Duodenal mucosa (tissue), 2 donors: ENCODE results near the gene SYNGAP1.

Experiments used
- H3K27ac ChIP-seq: one replicate; pipeline ENCODE4 v1.7.0; 2013; ENCODE audit warnings: low read depth, low read length
- H3K27me3 ChIP-seq, 2 donors: one replicate each; pipeline ENCODE4 v1.7.0; 2013; ENCODE audit warnings: low read length in 2 of 2, control low read depth in 1 of 2; ENCODE audit not compliant: insufficient read depth in 2 of 2, control insufficient read depth in 1 of 2
- H3K36me3 ChIP-seq, 2 donors: one replicate each; pipeline ENCODE4 v1.7.0; 2013; ENCODE audit warnings: low read length in 2 of 2, control low read depth in 1 of 2; ENCODE audit not compliant: insufficient read depth in 2 of 2, control insufficient read depth in 1 of 2
- H3K4me1 ChIP-seq, 2 donors: one replicate each; pipeline ENCODE4 v1.7.0; 2013; ENCODE audit warnings: low read length in 2 of 2, control low read depth in 1 of 2; ENCODE audit not compliant: insufficient read depth in 2 of 2, control insufficient read depth in 1 of 2
- H3K4me3 ChIP-seq, 2 donors: one replicate each; pipeline ENCODE4 v1.7.0; 2013; ENCODE audit warnings: low read length in 2 of 2, low read depth in 1 of 2
- H3K9ac ChIP-seq, 2 donors: one replicate each; pipeline ENCODE4 v1.7.0; 2013; ENCODE audit warnings: low read length in 2 of 2, low read depth in 1 of 2
- H3K9me3 ChIP-seq, 2 donors: one replicate each; pipeline ENCODE4 v1.7.0; 2013; ENCODE audit warnings: low read length in 2 of 2, control low read depth in 1 of 2; ENCODE audit not compliant: control insufficient read depth in 1 of 2

Gene SYNGAP1

GRCh38 chr6:33450434-33450833 lies 30.6 kb downstream of the SYNGAP1 start:
- Histone ChIP-seq H3K4me3 (no peak overlapping the region), H3K9ac (no peak overlapping the region), H3K9me3 (no peaks in the 10 kb centered on the region), H3K27ac (no peak overlapping the region), H3K27me3 (no peaks in the 10 kb centered on the region), H3K4me1 (peaks cover 6 to 9% of the 10 kb centered on the region in 2 donors), H3K36me3 (peaks cover 4 to 11% of the 10 kb centered on the region in 2 donors)

- Histone ChIP-seq H3K9me3 (no peaks in the 10 kb centered on the region), H3K27me3 (no peaks in the 10 kb centered on the region), H3K9ac (no peak overlapping the region), H3K27ac (no peak overlapping the region), H3K4me1 (peaks cover 6 to 12% of the 10 kb centered on the region in 2 donors), H3K36me3 (peaks cover 11 to 14% of the 10 kb centered on the region in 2 donors), H3K4me3 (no peak overlapping the region)
These were observed 31.7 kb downstream of the SYNGAP1 start for GRCh38 chr6:33451606-33452005.

- Histone ChIP-seq H3K27me3 (no peaks in the 10 kb centered on the region), H3K9me3 (no peaks in the 10 kb centered on the region), H3K27ac (no peak overlapping the region), H3K9ac (no peak overlapping the region), H3K36me3 (peaks cover 10 to 11% of the 10 kb centered on the region in 2 donors), H3K4me1 (peaks cover 6 to 12% of the 10 kb centered on the region in 2 donors), H3K4me3 (no peak overlapping the region)
These were observed 32.6 kb downstream of the SYNGAP1 start for GRCh38 chr6:33452496-33452895.

- Histone ChIP-seq H3K4me3 (peak overlapping the region; percentile 90 to 98), H3K27ac (peak overlapping the region; percentile 23), H3K4me1 (peaks cover 6 to 12% of the 10 kb centered on the region in 2 donors), H3K9me3 (no peaks in the 10 kb centered on the region), H3K36me3 (peaks cover 5 to 11% of the 10 kb centered on the region in 2 donors), H3K27me3 (no peaks in the 10 kb centered on the region), H3K9ac (peak overlapping the region; percentile 89 to 92)
These were observed 33.6 kb downstream of the SYNGAP1 start for GRCh38 chr6:33453393-33454008.

GRCh38 chr6:33454009-33454946 lies 34.4 kb downstream of the SYNGAP1 start, which contains the start of gene ZBTB9:
TSS of gene ZBTB9 (plus strand) at chr6:33454576. CDS start at chr6:33455101, 525 bp downstream.
- H3K9ac ChIP-seq, result peak within 1 kb of the TSS; percentile 89 to 92
- peak within 1 kb of the TSS; percentile 23 for H3K27ac ChIP-seq
- no peaks in the 10 kb centered on the region for H3K27me3 ChIP-seq
- peaks cover 5 to 7% of the 10 kb centered on the region in 2 donors for H3K36me3 ChIP-seq
- no peaks in the 10 kb centered on the region for H3K9me3 ChIP-seq
- peaks cover 6 to 12% of the 10 kb centered on the region in 2 donors for H3K4me1 ChIP-seq
- peak within 1 kb of the TSS; percentile 90 to 98 for H3K4me3 ChIP-seq

- H3K9ac ChIP-seq, result peak overlapping the region; percentile 62 to 91
- peaks cover 5 to 7% of the 10 kb centered on the region in 2 donors for H3K36me3 ChIP-seq
- peak overlapping the region; percentile 90 to 98 for H3K4me3 ChIP-seq
- no peak overlapping the region for H3K27ac ChIP-seq
- no peaks in the 10 kb centered on the region for H3K27me3 ChIP-seq
- peaks cover 6 to 12% of the 10 kb centered on the region in 2 donors for H3K4me1 ChIP-seq
- no peaks in the 10 kb centered on the region for H3K9me3 ChIP-seq
These were observed 35.2 kb downstream of the SYNGAP1 start for GRCh38 chr6:33455051-33455450.

GRCh38 chr6:33456156-33456555 lies 36.3 kb downstream of the SYNGAP1 start:
- H3K9ac ChIP-seq, result peak overlapping the region in 1 of 2 donors; percentile 10

GRCh38 chr6:33458676-33459075 lies 38.8 kb downstream of the SYNGAP1 start:
- H3K9ac ChIP-seq, result no peak overlapping the region

More at GRCh38 chr6:33456156-33456555, 36.3 kb downstream of the SYNGAP1 start:
- Histone ChIP-seq H3K9me3 (no peaks in the 10 kb centered on the region), H3K36me3 (peaks cover 5 to 7% of the 10 kb centered on the region in 2 donors), H3K27me3 (no peaks in the 10 kb centered on the region), H3K4me1 (peaks cover 6 to 12% of the 10 kb centered on the region in 2 donors), H3K27ac (no peak overlapping the region), H3K4me3 (no peak overlapping the region)

GRCh38 chr6:33459226-33459625 lies 39.4 kb downstream of the SYNGAP1 start:
- H3K27ac ChIP-seq, result no peak overlapping the region
- no peaks in the 10 kb centered on the region for H3K9me3 ChIP-seq
- no peaks in the 10 kb centered on the region for H3K27me3 ChIP-seq
- H3K4me3 ChIP-seq, result no peak overlapping the region
- H3K9ac ChIP-seq, result no peak overlapping the region
- peaks cover 6 to 12% of the 10 kb centered on the region in 2 donors for H3K4me1 ChIP-seq
- H3K36me3 ChIP-seq, result peaks cover 5 to 7% of the 10 kb centered on the region in 2 donors

More at GRCh38 chr6:33458676-33459075, 38.8 kb downstream of the SYNGAP1 start:
- Histone ChIP-seq H3K27me3 (no peaks in the 10 kb centered on the region), H3K4me3 (no peak overlapping the region), H3K27ac (no peak overlapping the region), H3K9me3 (no peaks in the 10 kb centered on the region), H3K4me1 (peaks cover 6 to 12% of the 10 kb centered on the region in 2 donors), H3K36me3 (peaks cover 5 to 7% of the 10 kb centered on the region in 2 donors)
